HL-60 (cell line): Measurements from ENCODE around the gene PDXK.

Experiments
- DNase-seq, 2 experiments: peaks; one replicate each; pipeline ENCODE4 v3.0.0-alpha.2; 2010 to 2020; ENCODE audit warnings: low read depth in 1 of 2, low spot score in 1 of 2
- H3K27ac ChIP-seq: fragments of 250-450 bp; sonication (Bioruptor Pico); replicated peaks from 2 replicates; pipeline ENCODE4 v1.5.1; 2020; ENCODE audit warnings: mild to moderate bottlenecking, moderate library complexity
- H3K27me3 ChIP-seq: fragments of 250-450 bp; sonication (Bioruptor Pico); 2 replicates; pipeline ENCODE4 v1.5.1; 2021; ENCODE audit warnings: mild to moderate bottlenecking, moderate library complexity; ENCODE audit not compliant: insufficient read depth, poor library complexity, severe bottlenecking
- H3K4me3 ChIP-seq: replicated peaks from 2 replicates; pipeline ENCODE4 v1.5.1; 2011; ENCODE audit warnings: mild to moderate bottlenecking, control low read depth, low read length; ENCODE audit not compliant: insufficient read depth
- CTCF ChIP-seq: IDR thresholded peaks from one replicate; pipeline ENCODE4 v1.5.1; 2011; ENCODE audit warnings: low read length, control low read depth, inconsistent platforms; ENCODE audit not compliant: insufficient read depth
- GABPA ChIP-seq: IDR thresholded peaks from 2 replicates; pipeline ENCODE4 v1.6.1; 2012; ENCODE audit warnings: low read depth
- POLR2AphosphoS5 ChIP-seq: IDR thresholded peaks from 2 replicates; pipeline ENCODE4 v1.6.1; 2012; ENCODE audit warnings: low read depth
- REST ChIP-seq: IDR thresholded peaks from 2 replicates; pipeline ENCODE4 v1.6.1; 2012; ENCODE audit warnings: low read depth; ENCODE audit not compliant: insufficient replicate concordance
- SPI1 ChIP-seq: IDR thresholded peaks from 2 replicates; pipeline ENCODE4 v1.6.1; 2012; ENCODE audit warnings: low read depth, mild to moderate bottlenecking, borderline replicate concordance

Gene PDXK

GRCh38 chr21:43758811-43759210 lies 39.9 kb downstream of the PDXK start:
- no peak for DNase-seq
- no peak overlapping the region for H3K27ac ChIP-seq
- no peak overlapping the region for H3K4me3 ChIP-seq
- H3K27me3 ChIP-seq, result no peaks in the 10 kb centered on the region
- TF ChIP-seq REST (no peak), SPI1 (no peak)

GRCh38 chr21:43759651-43760050 lies 40.7 kb downstream of the PDXK start:
- no peak for DNase-seq
- no peak overlapping the region for H3K27ac ChIP-seq
- H3K4me3 ChIP-seq, result no peak overlapping the region
- TF ChIP-seq CTCF (no peak), SPI1 (no peak), POLR2AphosphoS5 (no peak), REST (no peak), GABPA (no peak)
- H3K27me3 ChIP-seq, result no peaks in the 10 kb centered on the region

GRCh38 chr21:43760391-43760958 lies 41.5 kb downstream of the PDXK start:
- DNase-seq, result no peak
- Histone ChIP-seq H3K27me3 (no peaks in the 10 kb centered on the region), H3K27ac (no peak overlapping the region), H3K4me3 (no peak overlapping the region)
- no peak for TF ChIP-seq SPI1

GRCh38 chr21:43761886-43762285 lies 43.0 kb downstream of the PDXK start:
- DNase-seq, result no peak

More at GRCh38 chr21:43761886-43762285, 43.0 kb downstream of the PDXK start:
- H3K27me3 ChIP-seq, result no peaks in the 10 kb centered on the region
- TF ChIP-seq SPI1 (no peak), REST (no peak), GABPA (no peak), CTCF (no peak), POLR2AphosphoS5 (no peak)
- no peak overlapping the region for H3K4me3 ChIP-seq
- no peak overlapping the region for H3K27ac ChIP-seq
